ENCODE data around the gene RBM24. TPM values are rescaled to one million over a fixed set of nuclear protein-coding genes. Genes with fewer than 3 reads are reported as not detected.
"Not testable (repeated sequence)": the region's sequence is repeated elsewhere in the genome, so short reads cannot be mapped to it uniquely, and the experiment has no call there.

RBM24 gene
- total RNA-seq, 1 donor from 2014 or later: 181 TPM

GRCh38 chr6:17318435-17319165, 37.4 kb downstream of the RBM24 start:
- ATAC-seq (no peak), DNase-seq (ENCODE audit: missing footprints) (no peak)
- intact Hi-C loops (cut with DNase I): no loop called here

- ATAC-seq; DNase-seq (ENCODE audit: missing footprints); intact Hi-C loops (cut with DNase I): not testable (repeated sequence)
These were observed 39.1 kb downstream of the RBM24 start for GRCh38 chr6:17320266-17320665.

- ATAC-seq (no peak), DNase-seq (ENCODE audit: missing footprints) (no peak)
- intact Hi-C loops (cut with DNase I): no loop called here
These were observed 50.1 kb downstream of the RBM24 start for GRCh38 chr6:17331238-17331637.

- no peak for ATAC-seq
These were observed 53.1 kb downstream of the RBM24 start for GRCh38 chr6:17334265-17334664.

GRCh38 chr6:17336425-17336824, 55.3 kb downstream of the RBM24 start:
- ATAC-seq: no peak
- intact Hi-C loops (cut with DNase I): no loop called here
- DNase-seq (ENCODE audit: missing footprints): no peak

More at GRCh38 chr6:17334265-17334664, 53.1 kb downstream of the RBM24 start:
- intact Hi-C loops (cut with DNase I): no loop called here
- no peak for DNase-seq (ENCODE audit: missing footprints)

- intact Hi-C loops (cut with DNase I): no loop called here
- ATAC-seq (no peak), DNase-seq (ENCODE audit: missing footprints) (no peak)
These were observed 58.1 kb downstream of the RBM24 start for GRCh38 chr6:17339308-17339670.

- DNase-seq (ENCODE audit: missing footprints) (no peak), ATAC-seq (no peak)
- intact Hi-C loops (cut with DNase I): no loop called here
These were observed 60.1 kb downstream of the RBM24 start for GRCh38 chr6:17341117-17341805.

GRCh38 chr6:17341891-17342290, 60.7 kb downstream of the RBM24 start:
- ATAC-seq: no peak
- DNase-seq (ENCODE audit: missing footprints): no peak
- intact Hi-C loops (cut with DNase I): no loop called here

- ATAC-seq (no peak), DNase-seq (ENCODE audit: missing footprints) (no peak)
- intact Hi-C loops (cut with DNase I): no loop called here
These were observed 62.1 kb downstream of the RBM24 start for GRCh38 chr6:17343215-17343614.

Other genes starting within 250 kb of the RBM24 start
- not detected for gene STMND1, start 179.3 kb upstream of the RBM24 start, total RNA-seq
- 137 TPM for gene CAP2, start 112.2 kb downstream of the RBM24 start, total RNA-seq

All from Right ventricle myocardium inferior (tissue), 1 donor.